AG10803 (cell line): ENCODE data around the gene PPIL1.

Experiments used
- DNase-seq: peaks from one replicate; pipeline ENCODE4 v3.0.0; 2010; ENCODE audit warnings: low read depth
- H3K4me3 ChIP-seq: 2 replicates; pipeline ENCODE4 v1.5.1; 2011; ENCODE audit warnings: mild to moderate bottlenecking, low read length, control low read depth
- CTCF ChIP-seq: conservative IDR thresholded peaks from 2 replicates; pipeline ENCODE4 v1.5.1; 2011; ENCODE audit warnings: mild to moderate bottlenecking, low read length, control low read depth, inconsistent platforms

Gene PPIL1

GRCh38 chr6:36832313-36832712 lies 42.3 kb downstream of the PPIL1 start:
- DNase-seq: no peak
- TF ChIP-seq CTCF: no peak
- no peak overlapping the region for H3K4me3 ChIP-seq

- DNase-seq: no peak
- TF ChIP-seq CTCF: no peak
- H3K4me3 ChIP-seq: no peak overlapping the region
Measured at GRCh38 chr6:36830577-36830976, 44.0 kb downstream of the PPIL1 start.

GRCh38 chr6:36829919-36830544 lies 44.6 kb downstream of the PPIL1 start:
- TF ChIP-seq CTCF: no peak
- peak; percentile 28 for DNase-seq
- H3K4me3 ChIP-seq: no peak overlapping the region

- peak; percentile 54 for DNase-seq
- no peak for TF ChIP-seq CTCF
- H3K4me3 ChIP-seq: no peak overlapping the region
Measured at GRCh38 chr6:36827261-36828079, 47.1 kb downstream of the PPIL1 start.

- DNase-seq: no peak
- no peak for TF ChIP-seq CTCF
- H3K4me3 ChIP-seq: no peak overlapping the region
Measured at GRCh38 chr6:36826520-36827227, 47.9 kb downstream of the PPIL1 start.

- no peak for DNase-seq
- no peak for TF ChIP-seq CTCF
- no peak overlapping the region for H3K4me3 ChIP-seq
Measured at GRCh38 chr6:36825994-36826393, 48.6 kb downstream of the PPIL1 start.

GRCh38 chr6:36825452-36825851 lies 49.2 kb downstream of the PPIL1 start:
- no peak for DNase-seq
- TF ChIP-seq CTCF: no peak
- no peak overlapping the region for H3K4me3 ChIP-seq
